ENCODE data around the gene F10.
"Not testable (repeated sequence)": the region's sequence is repeated elsewhere in the genome, so short reads cannot be mapped to it uniquely, and the experiment has no call there.

The F10 gene

DNA sequence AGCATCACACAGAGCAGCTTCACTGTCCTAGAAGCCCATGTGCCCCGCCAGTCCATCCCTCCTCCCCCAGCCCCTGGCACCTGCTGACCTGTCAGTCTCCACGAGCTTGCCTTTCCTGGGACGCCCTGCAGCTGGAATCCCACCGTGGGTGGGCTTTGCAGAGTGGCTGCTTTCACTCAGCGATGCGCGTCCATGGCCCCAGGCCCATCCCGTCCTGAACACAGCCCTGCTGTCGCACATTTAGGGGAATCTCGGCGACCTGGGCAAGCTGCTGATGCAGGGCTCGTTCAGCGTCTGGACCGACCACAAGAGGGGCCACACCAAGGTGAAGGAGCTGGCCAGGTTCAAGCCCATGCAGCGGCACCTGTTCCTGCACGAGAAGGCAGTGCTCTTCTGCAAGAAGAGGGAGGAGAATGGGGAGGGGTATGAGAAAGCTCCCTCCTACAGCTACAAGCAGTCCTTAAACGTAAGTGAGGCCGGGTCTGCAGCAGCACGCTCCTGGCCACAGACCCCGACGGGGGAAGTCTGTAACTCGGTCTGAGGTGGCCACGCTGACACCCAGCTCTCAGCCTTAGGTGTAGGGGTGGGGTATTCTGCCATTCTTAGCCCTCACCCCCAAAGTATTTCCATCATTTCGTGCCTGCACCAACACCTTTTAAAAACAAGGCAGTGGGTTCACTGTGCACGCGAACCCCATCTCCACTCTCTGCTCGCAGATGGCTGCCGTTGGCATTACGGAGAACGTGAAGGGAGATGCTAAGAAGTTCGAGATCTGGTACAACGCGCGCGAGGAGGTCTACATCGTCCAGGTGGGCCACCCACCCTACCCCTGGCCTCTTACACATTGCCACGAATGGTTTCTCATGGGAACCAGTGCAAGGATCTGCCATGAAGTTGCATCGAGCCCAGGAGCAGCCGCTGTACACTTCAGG is 35.3 kb upstream of the F10 start:
- DNase-seq: no peak

DNA sequence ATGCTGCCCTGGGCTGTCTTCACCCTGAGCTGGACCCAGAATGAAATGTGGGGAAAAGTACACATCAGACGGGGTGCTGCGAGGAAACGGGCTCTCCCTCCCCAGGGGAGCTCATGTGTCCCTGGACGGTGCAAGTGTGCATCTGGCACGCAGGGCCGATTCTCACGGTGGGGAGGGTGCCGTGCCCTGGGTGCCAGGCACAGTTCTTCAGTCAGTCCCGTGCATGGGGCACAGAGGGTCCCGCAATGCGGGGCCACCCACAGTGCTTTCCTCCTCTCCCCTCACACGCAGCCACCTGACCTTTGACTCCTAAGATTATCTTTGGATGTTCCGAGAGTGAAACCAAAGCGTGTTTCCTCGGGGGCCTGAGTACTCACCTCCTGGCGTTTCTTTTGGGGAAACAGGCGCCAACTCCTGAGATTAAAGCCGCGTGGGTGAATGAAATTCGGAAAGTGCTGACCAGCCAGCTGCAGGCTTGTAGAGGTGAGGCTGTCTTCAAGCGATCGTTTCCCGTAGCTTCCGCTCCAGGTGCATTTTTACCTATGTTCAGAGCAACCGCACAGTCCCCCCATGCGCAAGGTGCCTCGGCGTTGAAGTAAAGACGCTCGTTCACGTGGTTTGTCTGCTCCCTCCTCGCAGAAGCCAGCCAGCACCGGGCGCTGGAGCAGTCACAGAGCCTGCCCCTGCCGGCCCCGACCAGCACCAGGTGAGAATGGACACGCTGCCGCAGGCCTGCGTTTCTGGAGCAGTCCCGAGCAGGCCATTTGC is 34.5 kb upstream of the F10 start:
- DNase-seq: no peak

DNA sequence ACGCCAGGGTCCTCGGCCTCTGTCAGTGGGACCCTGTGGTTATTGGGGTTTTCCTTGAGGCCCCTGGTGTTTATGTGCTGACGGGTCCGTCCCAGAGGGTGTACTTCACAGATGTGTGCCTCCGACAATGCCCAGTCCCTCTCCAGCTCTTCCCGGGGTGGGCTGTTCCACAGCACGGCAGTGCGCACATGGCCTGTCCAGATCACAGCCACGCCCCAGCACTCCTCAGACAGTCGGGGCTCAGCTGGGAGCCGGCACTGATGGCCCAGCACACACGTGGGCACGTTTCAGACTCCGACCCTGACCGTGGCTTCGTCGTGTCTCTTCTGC is 33.9 kb upstream of the F10 start:
- DNase-seq: no peak

DNA sequence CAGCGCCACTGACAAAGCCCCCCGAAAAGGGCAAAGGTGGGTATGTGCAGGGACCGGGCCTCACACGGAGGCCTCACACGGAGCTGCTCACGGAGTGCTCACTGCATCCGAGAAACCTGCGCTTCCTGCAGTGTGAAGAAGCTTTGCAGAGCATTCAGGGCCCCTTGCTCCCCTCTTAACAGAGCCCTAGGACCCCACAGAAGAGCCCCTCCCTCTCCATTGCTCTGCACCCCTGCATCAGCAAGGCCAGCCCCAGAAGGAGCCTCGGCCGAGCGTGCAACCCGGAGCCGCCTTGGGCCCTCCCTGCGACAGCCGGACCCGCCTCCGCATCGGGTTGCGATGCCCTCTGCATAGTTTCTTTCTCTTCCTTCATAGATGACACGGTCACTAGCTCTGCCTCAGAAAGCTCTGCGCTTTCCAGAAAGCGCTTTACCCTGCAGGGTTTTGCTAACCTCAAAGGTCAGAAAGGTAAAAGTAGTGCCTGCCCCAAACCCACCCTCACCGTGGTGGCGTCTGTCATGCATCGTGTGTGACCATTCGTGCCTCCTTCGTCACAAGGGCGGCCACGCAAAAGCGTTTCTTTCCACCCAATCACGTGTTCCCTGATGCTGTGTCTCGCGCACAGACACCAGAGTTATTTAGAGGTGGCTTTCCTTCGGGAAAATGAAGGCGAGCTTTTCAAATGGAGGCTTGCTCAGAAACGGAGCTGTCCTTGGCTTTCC is 32.7 kb upstream of the F10 start:
- DNase-seq: no peak

DNA sequence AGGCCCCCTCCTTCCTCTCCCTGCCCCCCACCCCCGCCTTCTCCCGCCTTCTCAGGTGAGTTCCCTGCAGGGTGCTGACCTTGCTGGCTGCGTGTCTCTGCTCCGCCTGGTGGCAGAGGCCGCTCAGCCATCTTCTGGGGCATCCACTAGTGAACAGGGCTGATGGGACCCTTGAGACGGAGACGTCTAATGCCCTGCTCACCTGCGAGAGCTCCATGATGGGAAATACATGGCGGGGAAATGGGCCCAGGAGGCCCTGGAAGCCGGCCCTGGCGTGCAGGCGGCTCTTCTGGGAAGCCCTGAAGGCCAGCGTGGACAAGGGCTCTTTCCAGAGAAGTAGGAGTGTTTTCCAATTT is 32.2 kb upstream of the F10 start:
- DNase-seq: no peak

DNA sequence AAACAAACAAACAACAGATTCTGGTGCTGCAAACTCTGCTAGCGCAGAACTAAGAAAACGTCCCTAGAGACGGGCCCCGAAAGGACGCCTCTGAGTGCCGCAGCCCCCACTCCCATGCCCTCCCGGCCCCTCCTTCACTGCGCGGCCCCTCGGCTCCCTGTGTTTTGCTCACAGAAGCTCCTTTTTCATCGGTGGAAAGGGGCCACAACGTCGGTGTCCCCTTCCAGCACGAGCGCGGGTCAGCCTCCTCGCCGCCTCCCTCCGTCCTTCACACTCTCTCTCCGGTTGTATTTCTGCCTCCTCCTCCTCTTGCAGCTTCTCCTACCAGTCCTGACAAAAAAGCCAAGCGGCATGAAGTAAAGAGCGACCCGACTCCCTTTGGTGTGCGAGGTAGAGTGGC is 31.8 kb upstream of the F10 start:
- DNase-seq: no peak

DNA sequence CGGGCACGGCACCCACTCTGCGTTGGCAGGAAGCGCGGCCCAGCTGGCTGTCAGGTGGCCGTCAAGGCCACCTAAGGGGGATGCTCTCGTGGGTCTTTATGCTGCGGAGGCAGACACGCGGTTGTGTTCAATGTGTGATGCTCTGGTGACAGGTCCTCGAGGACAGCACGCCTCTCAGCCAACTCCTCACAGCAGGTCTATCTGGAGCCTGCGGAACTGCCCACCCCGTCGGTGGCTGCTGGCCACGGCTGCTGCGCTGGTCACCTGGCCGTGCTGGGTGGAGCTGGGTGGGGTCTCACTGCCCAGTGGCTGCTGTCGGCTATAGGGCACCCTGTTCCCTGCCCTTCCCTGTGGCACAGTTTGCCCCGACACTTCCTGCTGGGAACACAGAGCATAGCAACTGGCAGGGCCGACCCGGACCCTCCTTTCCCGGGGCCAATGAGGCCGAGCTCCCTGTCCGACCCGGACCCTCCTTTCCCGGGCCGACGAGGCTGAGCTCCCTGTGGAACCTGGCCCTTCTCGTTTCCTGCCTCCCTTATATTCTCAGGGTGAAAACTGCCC is 31.3 kb upstream of the F10 start:
- no peak for DNase-seq

DNA sequence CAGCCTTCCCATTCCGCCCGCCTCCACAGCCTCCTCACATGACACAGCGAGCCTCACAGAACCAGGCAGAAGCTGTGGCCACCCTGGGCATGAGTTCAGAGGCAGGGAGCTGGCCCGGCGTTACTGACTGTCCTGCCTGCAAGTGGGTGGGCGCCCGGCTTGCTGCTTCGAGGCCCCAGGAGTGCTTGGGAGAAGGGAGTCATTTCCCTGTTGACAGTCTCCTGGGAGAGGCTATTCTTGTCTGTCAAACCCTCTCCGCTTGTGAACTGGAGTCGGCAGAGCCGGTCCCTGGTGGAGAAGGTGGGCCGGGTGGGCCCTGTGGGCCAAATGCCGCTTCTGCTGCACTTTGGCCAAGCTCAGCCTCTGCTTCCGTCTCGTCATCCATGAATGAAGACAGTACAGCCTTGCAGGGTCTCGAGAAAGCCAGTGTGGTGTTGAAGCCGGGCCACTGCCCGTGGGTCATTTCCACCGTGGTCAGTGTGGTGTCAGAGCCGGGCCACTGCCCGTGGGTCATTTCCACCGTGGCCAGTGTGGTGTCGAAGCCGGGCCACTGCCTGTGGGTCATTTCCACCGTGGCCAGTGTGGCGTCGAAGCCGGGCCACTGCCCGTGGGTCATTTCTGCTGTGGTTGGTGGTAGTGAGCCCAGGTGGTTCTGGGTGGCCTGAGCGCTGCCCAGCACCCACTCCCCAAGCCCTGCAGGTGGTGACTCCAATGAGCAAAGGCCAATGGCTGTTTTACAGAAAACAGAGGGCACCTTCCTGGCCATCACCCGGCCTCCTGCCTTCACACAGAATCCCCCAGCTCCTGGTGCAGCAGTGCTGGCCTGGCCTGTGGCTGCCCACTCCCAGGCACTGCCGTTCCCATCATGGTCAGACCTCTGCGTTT is 30.5 kb upstream of the F10 start:
- no peak for DNase-seq

DNA sequence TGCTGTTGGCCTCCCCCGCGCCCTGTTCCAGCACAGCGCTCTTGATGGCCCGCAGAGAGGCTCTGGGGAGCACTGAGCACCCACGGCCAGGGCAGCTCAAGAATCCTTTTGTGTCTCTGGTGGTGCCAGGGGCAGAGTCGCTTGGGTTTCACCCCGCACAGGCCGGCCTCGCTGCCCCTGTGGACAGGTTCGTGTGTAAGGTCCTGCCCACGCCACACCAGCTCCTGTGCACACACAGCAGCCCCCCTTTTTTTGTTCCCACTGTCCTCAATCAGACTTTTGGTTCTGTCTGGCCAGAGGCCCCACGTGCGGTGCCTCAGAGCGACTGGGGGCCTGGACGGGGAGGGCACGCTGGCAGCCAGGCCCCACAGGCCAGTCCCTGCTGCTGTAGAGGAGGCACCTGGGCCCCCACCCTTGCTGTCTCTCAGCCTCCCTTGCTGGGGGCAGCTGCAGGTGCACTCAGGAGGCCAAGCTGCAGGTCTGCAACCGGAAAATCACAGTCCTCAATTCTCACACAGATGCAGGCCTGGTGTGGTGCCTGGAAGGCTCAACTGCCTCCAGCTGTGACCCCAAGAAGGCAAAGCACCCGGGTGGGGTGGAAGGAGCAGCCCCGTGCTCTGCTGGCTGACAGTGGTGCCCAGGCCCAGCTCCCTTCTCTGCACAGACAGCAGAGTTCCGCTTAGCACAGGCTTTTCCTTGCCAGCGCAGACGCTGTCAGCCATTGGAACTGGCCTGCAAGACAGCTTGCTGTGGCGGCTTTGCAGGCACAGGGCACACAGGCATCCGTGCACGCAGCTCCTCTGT is 29.6 kb upstream of the F10 start:
- no peak for DNase-seq

DNA sequence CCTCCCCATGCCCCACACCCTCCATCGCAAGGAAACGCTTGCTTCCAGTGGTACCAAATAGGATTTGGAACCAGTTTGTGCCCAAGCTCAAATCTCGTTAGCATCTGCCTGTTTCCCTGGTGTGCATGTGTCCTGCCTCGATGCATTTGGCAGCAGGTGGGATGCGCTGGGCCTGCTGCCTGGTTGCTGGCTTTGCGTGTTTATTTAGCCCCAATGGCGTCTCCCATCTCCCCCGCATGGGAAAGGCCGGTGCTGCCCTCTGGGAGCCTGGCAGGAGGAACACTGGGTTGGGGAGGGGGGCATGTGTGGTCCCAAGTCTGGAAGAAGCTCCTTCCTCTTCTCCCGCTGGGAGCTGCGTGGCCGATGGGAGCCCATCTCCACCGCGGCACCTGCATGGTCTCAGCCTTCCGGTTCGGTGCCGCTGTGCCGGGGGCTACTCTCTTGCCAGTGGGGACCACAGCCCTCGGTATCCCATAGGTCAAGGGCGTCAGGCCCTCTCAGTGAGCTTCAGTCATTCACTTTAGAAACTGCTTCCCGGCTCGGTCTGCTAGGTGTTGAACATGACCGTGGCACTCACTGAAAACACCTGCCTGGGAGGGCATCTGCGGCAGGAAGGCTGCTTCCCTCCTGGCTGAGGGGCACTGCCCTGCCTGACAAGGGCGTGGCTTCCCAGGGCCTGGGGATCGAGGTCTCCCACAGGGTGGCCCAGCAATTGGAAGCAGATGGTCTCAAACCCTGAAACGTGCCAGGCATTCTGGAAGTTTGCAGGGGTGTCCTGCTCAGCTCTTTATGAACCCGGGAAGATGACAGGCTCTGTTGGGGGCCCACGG is 28.8 kb upstream of the F10 start:
- DNase-seq: peak; percentile 36

DNA sequence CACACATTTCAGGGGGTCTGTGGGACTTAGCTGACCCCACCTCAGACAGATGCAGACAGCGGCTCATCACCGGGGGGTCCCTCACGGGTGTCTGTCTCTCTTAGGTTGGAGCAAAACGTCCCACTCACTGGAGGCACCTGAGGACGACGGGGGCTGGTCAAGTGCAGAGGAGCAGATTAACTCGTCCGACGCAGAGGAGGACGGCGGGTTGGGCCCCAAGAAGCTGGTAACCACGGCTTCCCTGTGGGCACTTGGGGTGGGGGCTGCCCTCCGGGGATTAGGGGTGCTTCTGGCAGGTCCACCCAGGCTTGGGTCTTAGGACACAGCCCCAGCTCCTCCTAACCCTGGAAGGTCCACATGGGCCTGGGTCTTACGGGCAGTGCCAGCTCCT is 28.2 kb upstream of the F10 start:
- DNase-seq: no peak

DNA sequence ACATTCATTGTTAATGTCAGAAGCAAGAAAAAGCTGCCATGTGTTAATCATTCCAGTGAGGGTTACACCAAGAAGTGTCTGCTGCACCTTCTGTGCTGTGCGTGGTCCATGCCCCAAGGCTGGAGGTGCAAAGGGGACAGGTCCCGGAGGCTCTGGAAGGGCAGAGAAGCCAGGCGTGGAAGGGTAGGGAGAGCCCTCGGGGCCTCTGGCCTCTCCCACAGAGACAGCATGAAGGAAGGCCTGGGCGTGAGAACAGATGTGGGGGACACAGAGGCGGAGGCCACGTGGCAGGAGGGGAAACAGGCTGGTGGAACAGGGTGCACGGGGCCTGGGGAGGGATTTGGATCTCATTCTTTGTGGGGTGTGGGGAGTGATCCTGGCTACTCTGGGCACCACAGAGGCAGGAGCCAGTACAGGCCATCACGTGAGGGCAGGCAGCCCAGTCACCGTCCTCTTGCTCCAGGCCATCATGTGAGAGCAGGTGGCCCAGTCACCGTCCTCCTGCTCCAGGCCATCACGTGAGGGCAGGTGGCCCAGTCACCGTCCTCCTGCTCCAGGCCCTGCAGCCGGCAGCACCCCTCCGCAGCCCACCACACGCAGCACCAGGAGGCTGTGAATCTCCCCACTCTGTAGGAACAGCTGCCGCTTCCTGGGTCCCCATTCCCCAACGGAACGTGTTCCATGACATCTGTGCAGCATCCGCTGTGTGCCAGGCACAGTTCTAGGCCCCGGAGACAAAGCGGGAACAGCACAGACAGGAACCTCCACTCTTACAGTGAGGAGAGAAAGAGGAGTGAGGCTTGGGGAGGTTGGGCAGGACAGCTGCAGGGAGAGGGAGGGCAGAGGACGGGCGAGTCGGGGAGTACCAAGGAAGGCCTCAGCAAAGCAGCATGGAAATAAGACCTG is 27.2 kb upstream of the F10 start:
- DNase-seq: no peak

DNA sequence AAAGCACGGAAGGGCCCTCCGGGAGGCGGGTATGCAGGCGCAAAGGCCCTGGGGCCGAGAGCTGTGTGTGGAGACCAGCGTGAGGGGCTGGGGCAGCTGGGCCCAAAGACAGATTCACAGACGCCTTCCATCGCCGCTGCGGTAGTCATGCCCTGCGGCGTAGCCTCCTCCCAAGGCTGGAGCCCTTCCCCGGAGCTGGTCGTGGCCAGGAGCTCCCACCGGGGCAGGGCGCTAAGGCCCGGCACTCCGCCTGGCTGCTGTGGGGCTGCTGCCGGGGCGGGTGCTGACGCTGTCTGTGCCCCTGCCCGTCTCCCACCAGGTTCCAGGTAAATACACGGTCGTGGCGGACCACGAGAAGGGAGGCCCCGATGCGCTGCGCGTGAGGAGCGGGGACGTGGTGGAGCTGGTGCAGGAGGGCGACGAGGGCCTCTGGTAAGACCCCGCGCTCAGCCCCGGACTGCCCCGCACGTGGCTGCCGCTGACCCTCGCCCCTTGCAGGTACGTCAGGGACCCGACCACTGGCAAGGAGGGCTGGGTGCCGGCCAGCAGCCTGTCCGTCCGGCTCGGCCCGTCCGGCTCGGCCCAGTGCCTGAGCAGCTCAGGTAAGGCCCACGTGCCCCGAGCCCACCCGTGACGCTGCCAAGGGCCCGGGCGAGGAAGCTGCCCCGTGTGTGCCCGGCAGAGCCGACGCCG is 26.4 kb upstream of the F10 start:
- no peak for DNase-seq

DNA sequence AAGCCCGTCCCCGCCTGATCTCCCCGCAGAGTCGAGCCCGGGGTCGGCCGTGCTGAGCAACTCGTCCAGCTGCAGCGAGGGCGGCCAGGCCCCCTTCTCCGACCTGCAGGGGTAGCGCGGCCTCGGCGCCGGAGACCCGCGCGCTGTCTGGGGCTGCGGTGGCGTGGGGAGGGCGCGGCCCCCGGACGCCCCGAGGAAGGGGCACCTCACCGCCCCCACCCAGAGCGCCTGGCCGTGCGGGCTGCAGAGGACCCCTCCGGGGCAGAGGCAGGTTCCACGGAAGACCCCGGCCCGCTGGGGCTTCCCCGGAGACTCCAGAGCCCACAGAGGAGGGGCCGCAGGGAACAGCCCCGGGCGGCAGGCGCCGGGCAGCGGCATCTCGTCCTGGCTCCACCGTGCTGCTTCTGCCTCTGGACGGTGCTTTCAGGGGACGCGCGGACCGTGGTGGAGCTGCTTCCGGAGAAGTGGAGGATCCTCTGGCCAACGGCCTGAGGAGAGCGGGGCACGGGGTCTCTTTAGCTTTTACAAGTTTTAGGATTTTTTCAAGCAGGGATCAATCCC is 25.8 kb upstream of the F10 start:
- DNase-seq: no peak

DNA sequence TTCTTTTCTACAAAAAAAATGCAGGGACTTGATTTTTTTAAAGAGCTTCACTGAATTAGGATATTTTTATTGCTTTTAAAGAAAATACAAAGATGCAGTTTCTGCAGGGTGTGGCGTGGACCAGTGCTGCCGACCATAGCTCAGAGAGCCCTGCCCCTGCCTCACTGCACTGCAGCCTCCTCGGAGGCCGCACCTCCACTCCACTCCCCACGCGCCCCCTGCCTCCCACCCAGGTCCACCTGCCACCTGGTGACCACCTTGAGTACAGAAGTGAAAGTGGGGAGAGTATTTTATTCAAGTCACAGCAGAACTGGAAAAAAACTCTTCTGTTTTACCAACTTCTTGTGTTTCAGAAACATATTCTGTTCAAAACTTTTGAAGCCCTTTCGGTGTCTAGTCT is 24.9 kb upstream of the F10 start:
- DNase-seq: no peak

DNA sequence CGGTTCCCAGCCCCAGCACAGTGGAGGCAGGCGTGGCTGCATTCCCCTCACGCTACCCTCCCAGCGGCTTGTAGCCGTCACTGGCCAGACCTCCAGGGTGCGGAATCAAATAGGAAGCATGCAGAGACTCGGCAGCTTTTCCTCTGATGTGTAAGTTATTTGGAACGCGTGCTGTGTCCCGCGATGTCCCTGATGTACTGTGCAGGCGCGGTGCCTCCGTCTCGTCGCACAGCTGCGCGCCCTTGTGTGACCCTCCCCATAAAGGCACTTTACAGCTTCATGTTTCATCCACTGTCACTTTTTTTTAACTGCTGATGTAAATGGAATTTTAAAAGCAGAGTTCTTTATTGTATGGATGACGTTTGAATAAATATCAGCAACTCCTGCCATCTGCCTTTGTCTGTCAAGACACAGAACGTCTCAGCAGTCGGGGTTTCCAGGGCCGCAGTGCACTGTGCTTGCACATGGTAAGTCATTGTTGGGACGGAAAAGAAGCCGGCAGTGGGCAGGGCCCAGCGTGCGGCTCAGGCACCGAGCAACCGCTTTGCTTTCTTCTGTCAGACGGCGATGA is 24.4 kb upstream of the F10 start:
- no peak for DNase-seq

DNA sequence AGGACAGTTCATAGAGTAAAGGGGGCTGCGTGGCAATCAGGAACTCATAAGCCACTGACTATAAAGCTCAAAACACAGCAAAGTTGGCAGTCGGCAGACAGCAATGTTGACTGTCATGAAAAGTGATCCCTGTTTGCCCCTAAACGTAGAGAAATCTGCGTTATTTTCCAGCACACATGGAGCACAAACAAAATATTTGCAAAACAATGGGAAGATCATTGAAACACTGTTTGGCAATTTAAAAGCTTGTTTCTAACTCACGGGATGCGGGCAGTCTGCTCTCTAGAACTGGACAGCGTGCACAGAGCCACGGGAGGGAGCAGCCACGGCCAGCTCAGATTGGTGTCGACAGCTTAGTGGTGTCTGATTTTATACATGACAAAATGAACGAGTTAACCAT is 23.5 kb upstream of the F10 start:
- no peak for DNase-seq

DNA sequence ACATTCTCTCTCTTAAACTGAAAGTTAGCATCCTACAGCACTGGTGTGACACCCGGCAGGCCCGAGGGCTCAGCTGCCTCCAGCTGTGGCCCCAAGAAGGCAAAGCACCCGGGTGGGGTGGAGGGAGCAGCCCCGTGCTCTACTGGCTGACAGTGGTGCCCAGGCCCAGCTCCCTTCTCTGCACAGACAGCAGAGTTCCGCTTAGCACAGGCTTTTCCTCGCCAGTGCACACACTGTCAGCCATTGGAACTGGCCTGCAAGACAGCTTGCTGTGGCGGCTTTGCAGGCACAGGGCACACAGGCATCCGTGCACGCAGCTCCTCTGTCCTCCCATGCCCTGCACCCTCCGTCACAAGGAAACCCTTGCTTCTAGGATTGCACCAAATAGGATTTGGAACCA is 20.3 kb upstream of the F10 start:
- not testable (repeated sequence) for DNase-seq

All from NCI-H1694 treated with DMSO at 0.1 percent for 48 hours (cell line).